CD8-positive, alpha-beta memory T cell (primary cell): ENCODE data around the gene POLR2J2. TPM values are rescaled to one million over a fixed set of nuclear protein-coding genes. Genes with fewer than 3 reads are reported as not detected.
"Not testable (repeated sequence)": the region's sequence is repeated elsewhere in the genome, so short reads cannot be mapped to it uniquely, and the experiment has no call there.

Source experiments
- CTCF ChIA-PET: fragments of 350-600 bp; sonication (Branson Sonifier 250); formaldehyde crosslinking; loops from one replicate; lab custom pipeline; 2021; ENCODE audit warnings: antibody characterized with exemption; lab: Charles Lee
- POLR2A ChIA-PET: fragments of 350-600 bp; sonication (Branson Sonifier 250); formaldehyde crosslinking; loops from one replicate; lab custom pipeline; 2021; ENCODE audit warnings: antibody characterized with exemption; lab: Charles Lee
- DNase-seq, 5 donors: peaks; one replicate each; pipeline versions ENCODE4 v3.0.0 to v3.0.0-alpha.2; 2020 to 2022; ENCODE audit warnings: mixed read lengths in 1 of 5
- H3K27ac ChIP-seq: one replicate; pipeline ENCODE4 v1.7.0; 2013; ENCODE audit warnings: low read depth, mild to moderate bottlenecking, low read length, moderate library complexity
- H3K27me3 ChIP-seq: 2 replicates; pipeline ENCODE4 v1.7.0; 2013; ENCODE audit warnings: low read length, mild to moderate bottlenecking; ENCODE audit not compliant: insufficient read depth, poor library complexity, severe bottlenecking
- H3K36me3 ChIP-seq: 2 replicates; pipeline ENCODE4 v1.7.0; 2013; ENCODE audit warnings: mild to moderate bottlenecking, low read length, moderate library complexity; ENCODE audit not compliant: insufficient read depth
- H3K4me1 ChIP-seq: 2 replicates; pipeline ENCODE4 v1.7.0; 2013; ENCODE audit warnings: mild to moderate bottlenecking, low read length, moderate library complexity; ENCODE audit not compliant: insufficient read depth
- H3K4me3 ChIP-seq: 2 replicates; pipeline ENCODE4 v1.7.0; 2013; ENCODE audit warnings: mild to moderate bottlenecking, low read length
- H3K9me3 ChIP-seq: 2 replicates; pipeline ENCODE4 v1.7.0; 2013; ENCODE audit warnings: mild to moderate bottlenecking, low read length
- H3K27ac Mint-ChIP-seq, 8 donors: one replicate each; pipeline ENCODE4 v1.8.0; 2020 to 2021; ENCODE audit warnings: mixed read lengths in 8 of 8, mild to moderate bottlenecking in 6 of 8, inconsistent platforms in 3 of 8, moderate library complexity in 3 of 8
- H3K27me3 Mint-ChIP-seq, 2 donors: one replicate each; pipeline ENCODE4 v1.8.0; 2020 to 2021; ENCODE audit warnings: mixed read lengths in 2 of 2, mild to moderate bottlenecking in 1 of 2, moderate library complexity in 1 of 2
- H3K36me3 Mint-ChIP-seq, 3 donors: one replicate each; pipeline ENCODE4 v1.8.0; 2020 to 2021; ENCODE audit warnings: mixed read lengths in 3 of 3, inconsistent platforms in 1 of 3, mild to moderate bottlenecking in 1 of 3
- H3K4me1 Mint-ChIP-seq, 3 donors: one replicate each; pipeline ENCODE4 v1.8.0; 2020 to 2021; ENCODE audit warnings: mixed read lengths in 3 of 3, inconsistent platforms in 1 of 3, mild to moderate bottlenecking in 1 of 3
- H3K4me3 Mint-ChIP-seq, 7 donors: one replicate each; pipeline ENCODE4 v1.8.0; 2020 to 2021; ENCODE audit warnings: mixed read lengths in 7 of 7, mild to moderate bottlenecking in 6 of 7, moderate library complexity in 4 of 7, inconsistent platforms in 2 of 7
- H3K9me3 Mint-ChIP-seq, 5 donors: one replicate each; pipeline ENCODE4 v1.8.0; 2020 to 2022; ENCODE audit warnings: mixed read lengths in 5 of 5, mild to moderate bottlenecking in 3 of 5, moderate library complexity in 2 of 5, inconsistent platforms in 1 of 5
- polyA plus RNA-seq: library from polyadenylated mRNA; unstranded; fragments of 300-500 nt; fragmentation: Illumina TruSeq; gene quantifications from one replicate; pipeline ENCODE4 v1.2.3, GENCODE V29; 2021
- total RNA-seq, 2 experiments: library from RNA; stranded (reverse); gene quantifications; one replicate each; pipeline ENCODE4 v1.2.3, GENCODE V29; 2021

The POLR2J2 gene
- total and polyA plus RNA-seq, 3 experiments from 2014 or later: 5.3 to 9.0 (median 8.2) TPM

GRCh38 chr7:102616507-102617125 lies 54.8 kb downstream of the POLR2J2 start, which contains the start of gene RASA4:
RASA4 (minus strand) TSS chr7:102616756; CDS start chr7:102616689, 67 bp downstream.
- H3K36me3 ChIP-seq, H3K9me3 Mint-ChIP-seq, H3K9me3 ChIP-seq, H3K36me3 Mint-ChIP-seq, H3K27me3 ChIP-seq, CTCF ChIA-PET, H3K27me3 Mint-ChIP-seq, H3K4me1 Mint-ChIP-seq, H3K4me1 ChIP-seq, H3K27ac Mint-ChIP-seq, H3K4me3 ChIP-seq, POLR2A ChIA-PET, H3K27ac ChIP-seq: not testable (repeated sequence)
- H3K4me3 Mint-ChIP-seq: peak within 1 kb of the TSS in 4 of 7 donors; percentile 37 to 86 (median 54)
- DNase-seq: peak; percentile 26 to 65 (median 37)

Other genes with a start within 250 kb of the POLR2J2 start
- gene ORAI2, start 238.1 kb downstream of the POLR2J2 start, total RNA-seq: 10 to 100 TPM; 66.9 to 68.9 TPM
- 47.7 TPM for gene ORAI2, start 238.1 kb downstream of the POLR2J2 start, polyA plus RNA-seq
- 10 to 100 TPM; 11.3 to 13.2 TPM for gene ALKBH4, start 206.8 kb downstream of the POLR2J2 start, total RNA-seq
- gene ALKBH4, start 206.8 kb downstream of the POLR2J2 start, polyA plus RNA-seq: 20.1 TPM
- 10 to 100 TPM; 29.9 to 30.1 TPM for gene LRWD1, start 206.7 kb downstream of the POLR2J2 start, total RNA-seq
- gene LRWD1, start 206.7 kb downstream of the POLR2J2 start, polyA plus RNA-seq: 14.6 TPM
- 10 to 100 TPM; 76.1 to 77.4 TPM for gene POLR2J, start 192.7 kb downstream of the POLR2J2 start, total RNA-seq
- 129 TPM for gene POLR2J, start 192.7 kb downstream of the POLR2J2 start, polyA plus RNA-seq
- gene RASA4B, start 153.9 kb downstream of the POLR2J2 start, total RNA-seq: 10 to 100 TPM; 22.0 to 23.9 TPM
- 10.8 TPM for gene RASA4B, start 153.9 kb downstream of the POLR2J2 start, polyA plus RNA-seq
- gene UPK3BL2, start 128.0 kb downstream of the POLR2J2 start, total RNA-seq: 1 to 10 TPM; 7.4 to 7.7 TPM
- gene UPK3BL2, start 128.0 kb downstream of the POLR2J2 start, polyA plus RNA-seq: 2.7 TPM
- not detected for gene SPDYE2, start 120.4 kb downstream of the POLR2J2 start, total RNA-seq
- gene SPDYE2, start 120.4 kb downstream of the POLR2J2 start, polyA plus RNA-seq: 0.28 TPM
- 10 to 100 TPM; 22.8 to 23.6 TPM for gene POLR2J3, start 99.1 kb downstream of the POLR2J2 start, total RNA-seq
- 46.7 TPM for gene POLR2J3, start 99.1 kb downstream of the POLR2J2 start, polyA plus RNA-seq
- 10 to 100 TPM; 42.6 to 44.2 TPM for gene RASA4, start 54.9 kb downstream of the POLR2J2 start, total RNA-seq
- gene RASA4, start 54.9 kb downstream of the POLR2J2 start, polyA plus RNA-seq: 18.0 TPM
- 10 to 100 TPM; 17.3 to 20.5 TPM for gene UPK3BL1, start 28.9 kb downstream of the POLR2J2 start, total RNA-seq
- 32.3 TPM for gene UPK3BL1, start 28.9 kb downstream of the POLR2J2 start, polyA plus RNA-seq
- gene SPDYE2B, start 21.3 kb downstream of the POLR2J2 start, total RNA-seq: not detected
- gene SPDYE2B, start 21.3 kb downstream of the POLR2J2 start, polyA plus RNA-seq: 0.28 TPM
- 10 to 100 TPM; 10.4 to 11.4 TPM for gene FAM185A, start 77.3 kb upstream of the POLR2J2 start, total RNA-seq
- gene FAM185A, start 77.3 kb upstream of the POLR2J2 start, polyA plus RNA-seq: 8.9 TPM
- not detected for gene LRRC17, start 241.3 kb upstream of the POLR2J2 start, total RNA-seq
- not detected for gene LRRC17, start 241.3 kb upstream of the POLR2J2 start, polyA plus RNA-seq